HTERT RPE-1 (cell line): ENCODE data around the gene DPT.
"Not testable (repeated sequence)": the region's sequence is repeated elsewhere in the genome, so short reads cannot be mapped to it uniquely, and the experiment has no call there.

Experiments used
- in situ Hi-C: fragments of 300-500 bp; cut with MboI; formaldehyde crosslinking; loops from 4 replicates; pipeline ENCODE4 v1.14.3; 2020; ENCODE audit warnings: low sequenced_read_pairs

The DPT gene

GRCh38 chr1:168728473-168729404, at the start of gene DPT:
Gene DPT, minus strand, starts transcription at chr1:168729206. Its CDS starts 32 bp downstream, at chr1:168729174.
- in situ Hi-C loops = no loop called here

- in situ Hi-C loops = no loop called here
These were observed 46.4 kb upstream of the DPT start for GRCh38 chr1:168775366-168775765.

- in situ Hi-C loops = no loop called here
These were observed 45.2 kb upstream of the DPT start for GRCh38 chr1:168774241-168774640.

GRCh38 chr1:168772428-168773060, 43.5 kb upstream of the DPT start:
- in situ Hi-C loops = no loop called here

GRCh38 chr1:168771104-168771630, 42.2 kb upstream of the DPT start:
- in situ Hi-C loops = no loop called here

GRCh38 chr1:168769893-168770292, 40.9 kb upstream of the DPT start:
- in situ Hi-C loops = not testable (repeated sequence)

GRCh38 chr1:168767894-168768584, 39.0 kb upstream of the DPT start:
- in situ Hi-C loops = no loop called here

- in situ Hi-C loops = no loop called here
These were observed 37.6 kb upstream of the DPT start for GRCh38 chr1:168766568-168766967.

- in situ Hi-C loops = no loop called here
These were observed 34.0 kb upstream of the DPT start for GRCh38 chr1:168763031-168763430.

- in situ Hi-C loops = no loop called here
These were observed 33.5 kb upstream of the DPT start for GRCh38 chr1:168762473-168762872.

GRCh38 chr1:168760781-168761180, 31.8 kb upstream of the DPT start:
- in situ Hi-C loops = no loop called here

GRCh38 chr1:168760241-168760640, 31.2 kb upstream of the DPT start:
- in situ Hi-C loops = no loop called here

- in situ Hi-C loops = no loop called here
These were observed 30.1 kb upstream of the DPT start for GRCh38 chr1:168759077-168759476.

- in situ Hi-C loops = no loop called here
These were observed 29.5 kb upstream of the DPT start for GRCh38 chr1:168758503-168758902.

- in situ Hi-C loops = no loop called here
These were observed 26.9 kb upstream of the DPT start for GRCh38 chr1:168755800-168756418.

GRCh38 chr1:168752171-168752832, 23.3 kb upstream of the DPT start:
- in situ Hi-C loops = no loop called here

GRCh38 chr1:168751195-168751650, 22.2 kb upstream of the DPT start:
- in situ Hi-C loops = no loop called here

- in situ Hi-C loops = no loop called here
These were observed 14.1 kb upstream of the DPT start for GRCh38 chr1:168742994-168743650.

- in situ Hi-C loops = no loop called here
These were observed 13.4 kb upstream of the DPT start for GRCh38 chr1:168742386-168742785.

- in situ Hi-C loops = no loop called here
These were observed 10.9 kb upstream of the DPT start for GRCh38 chr1:168739908-168740307.
